ENCODE results near the gene EPHA7.

The EPHA7 gene

DNA sequence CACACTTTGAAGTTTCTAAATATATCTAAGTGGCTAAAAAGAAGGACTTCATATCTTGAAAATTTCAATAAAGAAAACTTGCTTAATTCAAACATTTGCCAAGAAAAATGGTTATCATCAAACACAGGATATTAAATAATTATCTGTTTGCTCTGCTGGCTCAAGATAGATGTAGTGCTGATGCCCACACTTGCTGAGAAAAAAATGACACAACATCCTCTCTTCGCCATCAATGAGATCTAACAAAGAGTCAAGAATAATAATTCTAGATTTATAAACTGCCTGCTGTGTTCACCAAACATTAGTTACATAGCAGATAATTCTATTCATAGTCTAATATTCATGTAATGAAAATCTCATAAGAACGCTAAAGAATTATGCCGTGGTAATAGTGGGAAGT, 93.6 kb downstream of the EPHA7 start:
- DNase-seq (ENCODE audit: low read depth in 2 of 2): no peak

DNA sequence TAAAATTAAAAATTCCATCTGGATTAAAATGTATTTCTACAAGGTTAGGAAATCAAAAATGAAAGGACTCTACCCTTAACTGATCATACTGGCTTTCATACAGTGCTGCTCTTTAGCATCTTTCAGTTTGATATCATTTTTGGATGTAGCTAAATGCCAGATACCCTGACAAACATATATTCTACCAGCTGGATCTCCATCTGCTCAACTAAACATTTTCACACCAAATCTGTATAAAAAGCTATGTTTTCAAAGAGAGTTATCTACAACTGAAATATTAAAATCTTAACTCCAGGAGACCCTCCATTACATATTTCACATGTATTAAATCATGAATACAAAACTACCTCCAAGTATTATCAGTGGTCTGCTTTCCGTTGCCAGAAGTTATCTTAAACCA, 95.7 kb downstream of the EPHA7 start:
- no peak for DNase-seq (ENCODE audit: low read depth in 2 of 2)

- no peak for DNase-seq (ENCODE audit: low read depth in 2 of 2)
Measured at GRCh38 chr6:93322651-93323050, 96.7 kb downstream of the EPHA7 start.

DNA sequence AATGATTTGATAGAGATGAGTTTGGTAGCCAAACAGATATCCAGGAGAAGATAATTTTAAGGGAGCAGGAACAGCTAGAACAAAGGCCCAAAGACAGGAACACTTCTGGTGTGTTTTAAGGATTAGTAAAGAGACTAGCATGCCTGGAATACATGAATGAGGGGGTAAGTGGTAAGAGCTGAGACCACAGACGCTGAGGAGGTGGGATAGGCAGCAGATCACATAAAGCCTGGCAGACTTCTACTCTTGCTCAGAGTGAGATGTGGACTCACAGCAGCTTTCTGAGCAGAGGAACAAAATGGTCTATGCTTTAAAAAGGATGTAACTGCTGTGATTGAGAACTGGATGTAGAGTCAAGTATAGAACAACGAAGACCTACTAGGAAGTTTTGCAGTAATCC, 100.1 kb downstream of the EPHA7 start:
- no peak for DNase-seq (ENCODE audit: low read depth in 2 of 2)

GRCh38 chr6:93318121-93318520, 101.2 kb downstream of the EPHA7 start:
- DNase-seq (ENCODE audit: low read depth in 2 of 2): no peak

GRCh38 chr6:93317592-93317991, 101.8 kb downstream of the EPHA7 start:
- DNase-seq (ENCODE audit: low read depth in 2 of 2): no peak

DNA sequence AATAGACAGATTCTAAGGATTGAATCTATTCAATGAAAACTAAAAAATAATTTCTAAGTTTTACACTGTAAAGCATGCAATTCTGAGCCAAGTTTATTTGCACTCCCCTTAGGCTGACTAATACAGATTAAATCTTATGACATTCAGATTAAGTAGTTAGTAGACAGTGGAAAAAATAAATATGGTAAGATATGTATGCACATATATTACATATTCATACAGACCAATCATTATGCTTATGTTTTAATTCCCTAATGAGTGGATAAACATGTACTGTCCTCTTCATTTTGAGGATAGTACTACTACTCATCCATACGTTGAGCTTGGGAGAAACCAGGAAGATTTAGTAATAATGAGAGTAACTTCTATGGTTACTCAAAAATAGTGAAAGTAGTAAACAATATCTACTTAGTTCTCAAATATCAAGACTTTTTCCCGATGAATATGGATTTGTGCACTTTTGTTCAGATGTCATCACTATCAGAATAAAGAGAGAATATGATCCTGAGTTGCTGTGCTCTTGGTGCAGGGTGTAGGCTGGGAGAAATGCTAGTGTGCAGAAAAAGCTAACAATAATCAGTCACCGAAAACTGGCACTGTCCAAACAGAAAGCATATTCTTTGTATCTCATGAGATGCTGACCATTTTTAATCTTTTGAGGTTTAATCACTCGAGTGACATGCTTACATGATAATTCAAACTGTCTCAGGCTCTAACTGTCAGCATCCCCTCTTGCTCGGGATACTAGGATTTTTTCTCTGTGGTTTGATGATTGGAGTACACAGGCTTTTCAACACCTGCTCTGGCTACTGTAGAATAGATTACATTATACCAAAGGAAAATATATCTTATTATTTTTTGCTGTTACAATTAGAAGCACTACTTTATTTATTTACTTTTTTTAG, 111.6 kb downstream of the EPHA7 start:
- no peak for DNase-seq (ENCODE audit: low read depth in 2 of 2)

DNA sequence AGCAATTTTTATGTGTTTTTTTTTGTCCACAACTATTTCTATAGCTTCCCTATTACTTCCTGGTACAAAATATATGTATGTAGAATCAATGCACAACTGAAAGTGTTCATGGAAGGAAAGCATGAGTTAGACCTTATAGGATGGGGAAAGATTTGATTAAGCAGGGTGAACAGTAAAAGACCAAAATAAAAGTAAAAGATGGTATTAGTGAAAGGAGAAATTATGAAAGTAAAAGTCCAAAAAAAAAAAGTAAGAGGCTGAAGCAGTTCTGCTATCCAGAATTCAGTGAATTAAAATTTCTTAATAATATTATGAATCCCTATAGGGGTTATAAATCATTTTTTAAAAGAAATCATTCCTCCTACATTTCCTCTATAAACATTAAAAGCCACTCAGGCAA, 114.3 kb downstream of the EPHA7 start:
- no peak for DNase-seq (ENCODE audit: low read depth in 2 of 2)

DNA sequence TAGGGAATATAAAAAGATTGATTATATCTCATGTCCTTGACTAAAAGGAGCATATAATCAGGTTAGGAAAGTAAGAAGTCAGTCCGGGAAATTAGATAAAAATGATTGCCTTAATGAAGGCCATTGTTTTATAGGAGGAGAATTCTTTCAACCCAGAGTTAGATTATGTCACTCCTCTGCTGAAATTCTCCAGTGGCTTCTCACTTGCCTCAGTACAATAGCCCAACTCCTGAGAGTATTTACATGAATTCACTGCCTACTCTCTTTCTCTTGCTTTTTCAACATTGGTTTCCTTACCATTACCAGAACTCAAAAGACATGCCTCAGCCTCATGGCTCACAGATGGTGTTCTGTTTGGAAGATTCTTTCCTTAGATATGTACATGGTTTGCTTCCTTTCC, 114.9 kb downstream of the EPHA7 start:
- no peak for DNase-seq (ENCODE audit: low read depth in 2 of 2)

GRCh38 chr6:93300661-93301060, 118.7 kb downstream of the EPHA7 start:
- DNase-seq (ENCODE audit: low read depth in 2 of 2): no peak

DNA sequence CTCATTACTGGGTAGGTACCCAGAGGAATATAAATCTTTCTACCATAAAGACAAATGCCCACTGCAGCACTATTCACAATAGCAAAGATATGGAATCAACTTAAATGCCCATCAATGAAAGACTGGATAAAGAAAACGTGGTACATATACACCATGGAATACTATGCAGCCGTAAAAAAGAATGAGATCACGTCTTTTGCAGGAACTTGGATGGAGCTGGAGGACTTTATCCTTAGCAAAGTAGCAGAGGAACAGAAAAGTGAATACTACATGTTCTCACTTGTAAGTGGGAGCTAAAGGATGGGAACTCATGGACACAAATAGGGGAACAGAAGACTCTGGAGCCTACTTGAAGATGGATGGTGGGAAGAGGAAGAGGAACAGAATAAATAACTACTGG, 119.7 kb downstream of the EPHA7 start:
- DNase-seq (ENCODE audit: low read depth in 2 of 2): no peak

DNA sequence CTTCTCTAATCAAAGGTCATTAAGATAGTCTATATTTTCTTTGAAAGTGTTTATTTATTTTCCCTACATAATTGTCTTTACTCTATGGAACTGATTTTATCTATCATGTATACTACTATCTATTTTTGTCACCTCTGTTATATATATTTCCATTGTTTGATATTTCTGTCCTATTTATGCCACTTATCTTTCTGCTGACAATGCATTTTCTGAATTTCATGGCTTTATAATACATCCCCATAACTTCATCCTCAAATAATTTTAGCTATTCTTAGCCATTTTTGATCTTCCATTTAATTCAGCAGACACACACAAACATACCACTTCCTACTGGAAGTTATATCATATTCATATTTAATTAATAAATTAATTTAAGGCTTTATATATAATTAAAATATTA, 123.7 kb downstream of the EPHA7 start:
- DNase-seq (ENCODE audit: low read depth in 2 of 2): no peak

DNA sequence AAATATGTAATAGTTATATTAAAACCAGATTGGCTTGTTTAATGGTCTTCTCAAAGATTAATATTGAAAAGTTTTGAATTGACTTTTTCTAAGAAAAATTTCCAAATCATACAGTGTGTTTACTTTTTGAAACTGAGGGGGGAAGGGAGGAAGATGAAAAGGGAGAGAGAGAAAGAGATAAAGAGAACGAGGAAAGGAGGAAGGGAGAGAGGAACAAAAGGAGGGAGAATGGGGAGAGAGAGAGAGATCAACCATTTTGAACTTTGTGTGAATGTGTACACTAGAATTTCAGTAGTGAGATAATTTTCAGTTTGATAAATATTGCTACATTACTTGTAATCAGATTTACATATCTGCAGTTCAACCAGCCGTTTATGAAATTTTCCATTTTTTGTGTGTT, 124.5 kb downstream of the EPHA7 start:
- no peak for DNase-seq (ENCODE audit: low read depth in 2 of 2)

- DNase-seq (ENCODE audit: low read depth in 2 of 2): no peak
Measured at GRCh38 chr6:93293872-93294271, 125.5 kb downstream of the EPHA7 start.

- no peak for DNase-seq (ENCODE audit: low read depth in 2 of 2)
Measured at GRCh38 chr6:93293460-93293859, 125.9 kb downstream of the EPHA7 start.

GRCh38 chr6:93282521-93283031, 136.8 kb downstream of the EPHA7 start:
- no peak for DNase-seq (ENCODE audit: low read depth in 2 of 2)

GRCh38 chr6:93278241-93278640, 141.1 kb downstream of the EPHA7 start:
- DNase-seq (ENCODE audit: low read depth in 2 of 2): no peak

DNA sequence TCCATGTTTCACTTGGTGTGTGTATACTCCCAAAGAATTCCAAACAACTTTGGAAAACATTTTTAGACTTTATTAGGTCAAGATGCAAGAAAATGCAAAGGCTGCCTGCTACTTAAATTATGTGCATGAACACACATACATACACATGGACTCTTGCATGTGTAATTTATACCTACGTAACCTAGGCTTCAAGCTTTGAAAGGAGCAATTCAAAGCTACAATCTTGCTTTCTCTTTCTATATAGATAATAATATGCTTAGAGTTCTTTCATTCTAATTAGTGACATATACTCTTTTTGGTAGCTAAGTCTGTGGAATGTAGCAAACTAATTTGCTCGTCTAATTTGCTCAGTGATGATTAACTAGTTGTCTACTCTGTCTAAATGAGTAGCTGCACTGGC, 146.5 kb downstream of the EPHA7 start:
- no peak for DNase-seq (ENCODE audit: low read depth in 2 of 2)

DNA sequence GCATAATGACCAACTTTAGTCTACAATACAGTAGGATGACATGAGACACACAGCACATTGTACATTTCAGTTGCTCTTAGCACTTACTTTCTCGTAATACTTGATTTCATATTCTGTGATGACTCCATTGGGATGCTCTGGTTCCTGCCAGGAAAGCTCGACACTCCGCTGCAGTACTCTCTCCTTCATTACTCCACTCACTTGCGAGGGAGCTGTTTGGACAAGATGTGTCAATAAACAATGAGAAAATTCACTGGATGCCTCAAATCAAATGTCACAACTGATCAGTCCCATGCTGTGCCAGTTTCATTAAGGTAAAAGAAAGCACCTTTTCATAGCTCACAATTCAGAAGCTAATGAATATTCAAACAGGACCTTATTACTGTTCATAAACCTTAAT, 147.1 kb downstream of the EPHA7 start:
- no peak for DNase-seq (ENCODE audit: low read depth in 2 of 2)

- DNase-seq (ENCODE audit: low read depth in 2 of 2): no peak
Measured at GRCh38 chr6:93266116-93266817, 153.1 kb downstream of the EPHA7 start.

- DNase-seq (ENCODE audit: low read depth in 2 of 2): no peak
Measured at GRCh38 chr6:93260881-93261280, 158.5 kb downstream of the EPHA7 start.

DNA sequence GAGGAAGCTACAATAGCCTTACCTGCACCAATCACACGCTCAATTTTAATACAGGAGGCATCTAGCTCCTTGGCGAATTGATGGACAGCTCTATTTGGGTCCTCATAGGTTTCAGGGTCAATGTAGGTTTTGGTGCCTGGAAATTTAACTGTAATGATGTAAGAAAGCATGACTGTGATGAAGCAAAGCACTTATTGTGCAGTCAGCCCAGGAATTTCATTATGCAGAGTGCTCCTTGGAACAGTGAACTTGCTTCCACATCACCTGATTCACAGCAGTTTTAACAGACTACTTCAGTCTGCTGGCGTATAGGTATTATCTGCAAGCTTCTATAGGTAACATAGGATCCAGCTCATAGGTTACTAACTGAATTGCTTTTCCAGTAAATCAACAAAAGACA, 160.0 kb downstream of the EPHA7 start:
- DNase-seq (ENCODE audit: low read depth in 2 of 2): no peak

DNA sequence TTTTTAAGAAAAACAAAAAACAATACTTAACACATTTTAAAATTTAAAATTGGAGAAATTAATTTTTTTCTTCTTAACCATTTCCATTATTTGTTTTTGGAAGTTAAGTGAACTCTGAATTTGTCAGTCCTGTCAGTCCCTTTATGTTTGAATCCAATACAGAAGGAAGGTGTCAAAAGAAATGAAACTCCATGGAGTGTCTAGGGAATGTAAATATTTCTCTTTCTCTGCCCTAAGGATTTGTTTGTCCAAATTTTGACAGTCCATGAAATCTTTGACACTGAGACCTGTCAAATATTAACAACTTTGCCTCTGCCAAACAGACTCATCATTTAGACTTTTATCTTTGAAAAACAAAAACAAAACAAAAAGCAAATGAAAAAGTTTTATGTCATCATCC, 166.4 kb downstream of the EPHA7 start:
- DNase-seq (ENCODE audit: low read depth in 2 of 2): no peak

Data from stimulated activated CD8-positive, alpha-beta memory T cell treated with anti-CD3 and anti-CD28 coated beads, Interleukin-15, amount 100 ng/mL, for 48 hours (primary cell).